ENCODE results near the gene TBC1D9B. TPM values are rescaled to one million over a fixed set of nuclear protein-coding genes. Genes with fewer than 3 reads are reported as not detected.

Gene TBC1D9B
- total RNA-seq, 2 experiments from 2014 or later: 92.4 to 94.6 TPM

- H3K27ac Mint-ChIP-seq: peak overlapping the region; percentile 24
- H3K9me3 Mint-ChIP-seq: no peaks in the 10 kb centered on the region
These were observed 75.5 kb downstream of the TBC1D9B start for GRCh38 chr5:179832039-179832745.

GRCh38 chr5:179830818-179831468 is 76.8 kb downstream of the TBC1D9B start:
- Mint-ChIP-seq H3K4me1 (ENCODE audit: low read depth) (peaks cover 22% of the 10 kb centered on the region), H3K36me3 (ENCODE audit: low read depth) (peaks cover 59% of the 10 kb centered on the region), H3K4me3 (no peak overlapping the region), H3K9me3 (no peaks in the 10 kb centered on the region), H3K27ac (no peak overlapping the region), H3K27me3 (no peaks in the 10 kb centered on the region)
- ATAC-seq: no peak
- CTCF ChIA-PET: interaction anchor here (1.3 to 1.8 kb wide), 2 partner anchors 29 to 68 kb away, joined by 4 to 5 read pairs; no protein-coding TSS in a partner anchor
- POLR2A ChIA-PET: interaction anchor here (0.7 kb wide), 1 partner anchor 11 kb away, joined by 4 read pairs; no protein-coding TSS in a partner anchor
- DNase-seq: no peak
- intact Hi-C loops (cut with micrococcal nuclease): no loop called here
- TF ChIP-seq CTCF (IDR thresholded peaks at IDR 0.05): no peak

More at GRCh38 chr5:179832039-179832745, 75.5 kb downstream of the TBC1D9B start:
- ATAC-seq (no peak), DNase-seq (no peak)
- TF ChIP-seq CTCF (IDR thresholded peaks at IDR 0.05): no peak
- Mint-ChIP-seq H3K27me3 (no peaks in the 10 kb centered on the region), H3K36me3 (ENCODE audit: low read depth) (peaks cover 63% of the 10 kb centered on the region), H3K4me1 (ENCODE audit: low read depth) (peaks cover 28% of the 10 kb centered on the region), H3K4me3 (no peak overlapping the region)
- ChIA-PET CTCF (interaction anchor here (1.1 to 1.8 kb wide), 3 partner anchors 30 to 69 kb away, joined by 3 to 6 read pairs (median 5); no protein-coding TSS in a partner anchor), POLR2A (interaction anchor here (0.7 to 1.7 kb wide), 5 partner anchors 10 to 33 kb away, joined by 3 to 6 read pairs (median 5); partner anchors contain the start of gene SQSTM1)
- intact Hi-C loops (cut with micrococcal nuclease): no loop called here

DNA sequence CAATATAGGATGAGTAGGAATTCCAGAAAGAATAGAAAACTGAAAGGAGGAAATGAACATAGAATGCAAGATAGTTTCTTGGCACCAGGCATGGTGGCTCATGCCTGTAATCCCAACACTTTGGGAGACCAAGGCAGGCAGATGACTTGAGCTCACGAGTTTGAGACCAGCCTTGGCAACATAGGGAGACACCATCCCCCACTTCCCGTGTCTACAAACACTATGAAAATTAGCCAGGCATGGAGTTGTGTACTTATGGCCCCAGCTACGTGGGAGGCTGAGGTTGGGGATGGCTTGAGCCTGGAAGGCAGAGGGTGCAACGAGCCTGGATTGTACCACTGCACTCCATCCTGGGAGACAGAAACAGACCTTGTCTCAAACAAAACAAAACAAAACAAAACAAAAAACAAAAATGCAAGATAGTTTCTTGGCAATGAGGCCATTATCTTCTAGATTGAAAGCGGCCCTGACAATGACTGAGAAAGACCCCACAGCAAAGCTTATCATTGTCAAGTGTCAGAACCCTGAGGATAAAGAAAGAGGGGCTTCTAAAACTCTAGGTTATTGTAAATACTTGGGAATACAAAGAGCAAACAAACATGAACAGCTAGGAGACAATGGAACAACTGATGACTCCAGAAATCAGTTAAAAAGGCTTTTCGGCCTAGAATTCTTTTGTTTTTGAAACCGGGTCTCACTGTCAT is 77.8 kb downstream of the TBC1D9B start:
- no peak for TF ChIP-seq CTCF (IDR thresholded peaks at IDR 0.05)
- H3K36me3 Mint-ChIP-seq (ENCODE audit: low read depth): peaks cover 63% of the 10 kb centered on the region
- DNase-seq (no peak), ATAC-seq (no peak)
- peaks cover 18% of the 10 kb centered on the region for H3K4me1 Mint-ChIP-seq (ENCODE audit: low read depth)
- intact Hi-C loops (cut with micrococcal nuclease): no loop called here
- ChIA-PET CTCF (interaction anchor here (1.3 kb wide), 1 partner anchor 67 kb away, joined by 4 read pairs; no protein-coding TSS in a partner anchor), POLR2A (interaction anchor here (1.2 to 3.2 kb wide), 3 partner anchors 8 to 151 kb away, joined by 5 to 16 read pairs (median 5); partner anchors contain the start of gene SQSTM1)
- no peaks in the 10 kb centered on the region for H3K9me3 Mint-ChIP-seq
- H3K27me3 Mint-ChIP-seq: no peaks in the 10 kb centered on the region
- H3K27ac Mint-ChIP-seq: peak overlapping the region; percentile 46
- H3K4me3 Mint-ChIP-seq: no peak overlapping the region

- H3K4me1 Mint-ChIP-seq (ENCODE audit: low read depth): peaks cover 22% of the 10 kb centered on the region
- H3K27ac Mint-ChIP-seq: peak overlapping the region; percentile 70
- intact Hi-C loops (cut with micrococcal nuclease): no loop called here
- H3K36me3 Mint-ChIP-seq (ENCODE audit: low read depth): peaks cover 69% of the 10 kb centered on the region
- DNase-seq (no peak), ATAC-seq (no peak)
- H3K4me3 Mint-ChIP-seq: no peak overlapping the region
- CTCF ChIA-PET: no interaction called here
- no peaks in the 10 kb centered on the region for H3K27me3 Mint-ChIP-seq
- TF ChIP-seq CTCF (IDR thresholded peaks at IDR 0.05): no peak
- POLR2A ChIA-PET: interaction anchor here (1.2 to 3.2 kb wide), 4 partner anchors 9 to 150 kb away, joined by 3 to 16 read pairs (median 5); partner anchors contain the start of genes MAML1 and SQSTM1
- no peaks in the 10 kb centered on the region for H3K9me3 Mint-ChIP-seq
These were observed 78.8 kb downstream of the TBC1D9B start for GRCh38 chr5:179828756-179829421.
